GM12875 (cell line): ENCODE data around the gene DNM3.

Experiments
- H3K4me3 ChIP-seq: one replicate; pipeline ENCODE4 v1.5.1; 2011; ENCODE audit warnings: low read depth, low read length, control low read depth
- TF ChIP-seq, protein P1 (sequence below): IDR thresholded peaks from 2 replicates; pipeline ENCODE4 v1.5.1; 2011; ENCODE audit warnings: low read depth, mild to moderate bottlenecking, control low read depth, inconsistent platforms, low read length, moderate library complexity, borderline replicate concordance; ENCODE audit not compliant: insufficient read depth

DNM3 gene

DNA sequence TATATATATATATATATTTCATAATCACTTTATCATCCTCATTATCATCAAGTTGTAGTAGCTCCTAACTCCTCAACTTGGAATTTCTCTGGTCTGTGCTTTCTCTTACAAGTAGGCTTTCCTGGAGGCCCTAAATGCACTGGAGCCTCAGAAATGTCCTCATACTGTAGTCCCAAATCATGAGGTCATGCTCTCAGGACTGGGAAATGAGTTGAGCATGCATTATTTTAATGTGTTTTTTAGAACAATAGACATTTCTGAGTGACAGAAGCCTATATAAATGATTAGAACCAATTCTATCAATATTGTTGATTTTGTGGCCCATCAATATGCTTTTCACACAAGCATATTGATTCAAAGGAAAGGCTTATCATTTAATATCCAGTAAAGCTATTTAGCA lies 536.3 kb downstream of the DNM3 start:
- no peak overlapping the region for H3K4me3 ChIP-seq
- TF ChIP-seq, protein P1, sequence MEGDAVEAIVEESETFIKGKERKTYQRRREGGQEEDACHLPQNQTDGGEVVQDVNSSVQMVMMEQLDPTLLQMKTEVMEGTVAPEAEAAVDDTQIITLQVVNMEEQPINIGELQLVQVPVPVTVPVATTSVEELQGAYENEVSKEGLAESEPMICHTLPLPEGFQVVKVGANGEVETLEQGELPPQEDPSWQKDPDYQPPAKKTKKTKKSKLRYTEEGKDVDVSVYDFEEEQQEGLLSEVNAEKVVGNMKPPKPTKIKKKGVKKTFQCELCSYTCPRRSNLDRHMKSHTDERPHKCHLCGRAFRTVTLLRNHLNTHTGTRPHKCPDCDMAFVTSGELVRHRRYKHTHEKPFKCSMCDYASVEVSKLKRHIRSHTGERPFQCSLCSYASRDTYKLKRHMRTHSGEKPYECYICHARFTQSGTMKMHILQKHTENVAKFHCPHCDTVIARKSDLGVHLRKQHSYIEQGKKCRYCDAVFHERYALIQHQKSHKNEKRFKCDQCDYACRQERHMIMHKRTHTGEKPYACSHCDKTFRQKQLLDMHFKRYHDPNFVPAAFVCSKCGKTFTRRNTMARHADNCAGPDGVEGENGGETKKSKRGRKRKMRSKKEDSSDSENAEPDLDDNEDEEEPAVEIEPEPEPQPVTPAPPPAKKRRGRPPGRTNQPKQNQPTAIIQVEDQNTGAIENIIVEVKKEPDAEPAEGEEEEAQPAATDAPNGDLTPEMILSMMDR: no peak

DNA sequence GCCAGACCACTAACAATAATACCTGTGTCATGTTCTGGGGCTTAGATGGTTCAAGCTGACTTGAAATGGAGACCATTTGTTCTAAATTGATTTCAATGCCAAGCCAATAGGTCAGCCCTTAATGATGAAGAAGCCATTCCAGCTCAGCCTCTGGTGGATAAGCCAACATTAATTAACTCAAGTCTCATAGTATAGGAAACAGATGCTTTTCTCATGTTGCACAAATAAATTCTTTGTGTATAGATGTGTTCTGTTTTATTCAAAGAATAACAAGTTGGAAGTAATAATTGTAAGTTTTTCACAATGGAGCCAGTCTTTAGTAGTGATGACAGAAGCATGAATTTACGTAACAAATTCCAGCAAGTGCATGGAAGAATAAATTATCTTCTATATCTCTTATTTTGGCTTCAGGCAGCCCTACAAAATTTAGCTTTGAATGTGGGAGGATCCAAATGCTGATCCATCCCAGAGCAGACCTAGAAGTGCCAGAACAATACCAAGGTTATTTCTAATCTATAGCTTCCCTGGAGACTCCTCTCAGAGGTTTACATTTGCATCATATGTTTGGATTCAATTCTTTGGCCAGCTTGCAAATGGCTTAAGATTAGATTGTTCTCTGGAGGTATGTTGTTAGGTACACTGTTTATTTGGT lies 536.9 kb downstream of the DNM3 start:
- H3K4me3 ChIP-seq: no peak overlapping the region
- TF ChIP-seq, protein P1: no peak

DNA sequence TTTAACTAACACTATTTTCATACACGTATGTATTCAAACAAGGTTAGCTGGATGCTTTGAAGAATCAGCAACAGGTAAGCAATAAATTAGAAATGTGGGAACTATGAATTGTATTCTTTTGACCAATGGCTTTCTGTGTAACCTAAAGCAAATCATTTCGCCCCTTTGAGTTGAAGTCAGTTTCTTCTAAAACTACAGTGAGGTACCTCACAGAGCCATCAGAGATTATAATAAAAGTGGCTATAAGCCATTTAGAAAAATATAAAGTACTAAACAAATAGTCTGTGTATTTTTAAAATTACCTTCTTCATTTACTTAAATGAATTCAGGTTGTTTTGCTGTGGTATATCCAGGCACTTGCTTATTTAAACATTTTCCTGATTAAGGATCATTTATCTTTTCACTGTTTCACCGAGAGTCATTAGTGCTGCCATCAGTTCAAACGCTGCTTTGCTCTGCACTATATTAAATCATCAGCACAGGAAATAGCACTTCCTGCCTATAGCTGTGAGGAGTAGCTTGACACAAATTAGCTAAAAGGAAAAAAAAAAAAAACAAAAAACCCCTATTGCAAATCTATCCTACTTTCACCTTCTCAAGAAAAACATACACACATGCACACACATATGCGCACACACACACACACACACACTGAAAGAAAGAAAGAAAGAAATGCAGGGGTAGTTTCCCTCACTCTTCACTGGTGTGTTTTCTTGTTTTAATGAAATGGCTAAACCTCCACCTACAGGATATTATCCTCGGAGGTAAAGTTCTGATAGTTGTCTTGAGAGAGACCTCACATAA lies 539.3 kb downstream of the DNM3 start:
- TF ChIP-seq, protein P1: no peak
- no peak overlapping the region for H3K4me3 ChIP-seq

DNA sequence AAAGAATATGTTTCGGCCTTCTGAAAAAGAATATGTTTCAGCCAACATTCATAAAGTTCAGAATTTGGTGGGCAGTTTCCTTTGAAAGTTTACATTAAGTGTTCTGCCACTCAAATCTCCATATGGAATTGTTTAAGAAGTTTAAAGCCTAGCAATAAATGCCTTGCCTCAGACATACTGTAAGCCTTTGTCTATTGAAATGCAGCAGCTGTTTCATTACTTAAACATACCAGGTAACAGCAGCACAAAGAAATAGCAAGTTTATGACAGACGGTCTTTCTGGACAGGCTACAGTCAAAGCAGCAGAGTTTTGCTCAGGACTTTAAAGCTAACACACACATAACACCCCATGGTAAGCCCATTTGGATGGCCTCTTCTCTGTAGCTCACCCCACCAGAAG lies 540.6 kb downstream of the DNM3 start:
- no peak overlapping the region for H3K4me3 ChIP-seq
- TF ChIP-seq, protein P1: no peak

DNA sequence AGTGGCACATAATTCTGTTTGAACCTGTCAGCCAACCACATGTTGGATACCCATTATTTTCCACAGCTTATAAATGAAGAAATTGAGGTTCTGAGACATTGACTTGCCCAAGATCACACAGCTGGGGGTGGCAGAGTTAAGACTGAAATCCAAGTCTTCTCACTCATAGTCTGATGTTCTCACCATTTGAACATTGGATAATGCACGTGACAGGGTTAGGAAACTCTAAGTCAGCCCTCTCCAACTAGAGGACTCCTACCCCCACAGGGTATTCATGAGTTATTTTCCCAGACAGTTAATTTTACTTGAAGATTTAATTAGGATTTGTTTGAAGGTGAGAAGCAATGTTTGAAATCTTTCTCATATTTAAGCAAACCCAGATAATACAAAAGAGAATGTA lies 541.1 kb downstream of the DNM3 start:
- no peak overlapping the region for H3K4me3 ChIP-seq
- TF ChIP-seq, protein P1: no peak

DNA sequence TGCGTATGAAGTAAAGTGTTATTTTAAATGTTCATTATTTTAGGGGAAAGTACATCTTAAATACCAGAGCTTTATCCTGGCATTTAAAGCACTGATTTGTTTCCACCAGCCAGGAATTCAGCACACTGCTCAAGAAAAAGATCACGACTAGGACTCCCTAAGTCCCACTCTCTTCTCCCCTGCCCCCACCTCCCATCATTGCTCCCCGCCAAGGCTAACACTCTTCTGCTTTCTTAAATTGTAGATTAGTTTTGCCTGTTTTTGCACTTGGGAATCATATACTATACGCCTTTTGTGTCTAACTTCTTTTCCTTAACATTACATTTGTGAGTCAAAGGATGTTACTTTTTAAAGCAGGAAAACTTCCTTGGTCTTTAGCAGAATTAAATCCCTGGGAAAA lies 541.7 kb downstream of the DNM3 start:
- TF ChIP-seq, protein P1: no peak
- H3K4me3 ChIP-seq: no peak overlapping the region

DNA sequence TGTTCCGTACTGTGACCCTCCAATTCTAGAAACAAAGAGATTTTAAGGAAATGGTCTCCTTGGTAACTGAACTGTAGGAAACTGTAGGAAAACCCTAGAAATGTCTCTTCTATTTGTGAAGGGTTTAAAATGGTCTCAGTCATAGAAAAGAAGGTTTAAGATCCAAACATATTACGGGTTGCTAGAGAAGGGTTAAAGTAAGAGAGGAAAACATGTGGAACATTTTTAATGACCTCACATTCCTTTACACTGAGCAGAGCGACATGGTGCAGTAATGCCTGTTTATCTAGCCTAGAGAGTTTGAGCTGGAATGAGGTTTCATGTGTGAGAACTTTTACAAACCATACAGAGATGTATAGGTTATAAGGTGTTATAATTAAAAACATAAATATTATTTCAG lies 542.2 kb downstream of the DNM3 start:
- TF ChIP-seq, protein P1: no peak
- no peak overlapping the region for H3K4me3 ChIP-seq
